Measurements from ENCODE around the gene SHMT2.

GRCh38 chr12:57233357-57234232 lies 4.1 kb downstream of the SHMT2 start:
- no peak for TF ChIP-seq CTCF (IDR thresholded peaks at IDR 0.05)
- no peak for TF ChIP-seq POLR2A (IDR thresholded peaks at IDR 0.05)
- no peak for TF ChIP-seq POLR2AphosphoS5 (IDR thresholded peaks at IDR 0.05; ENCODE audit: insufficient read depth in 1 of 2, low read depth in 1 of 2)
